GM06990 (cell line): ENCODE data around the gene PLXNA2.

Experiments used
- DNase-seq: peaks from one replicate; pipeline ENCODE4 v3.0.0-alpha.2; 2011; ENCODE audit not compliant: insufficient read length; ENCODE audit errors: extremely low read depth
- H3K27me3 ChIP-seq: replicated peaks from 2 replicates; pipeline ENCODE4 v1.6.0; 2011; ENCODE audit warnings: low read length; ENCODE audit not compliant: control insufficient read depth, insufficient read depth
- H3K36me3 ChIP-seq: 2 replicates; pipeline ENCODE4 v1.5.1; 2011; ENCODE audit warnings: low read length; ENCODE audit not compliant: control insufficient read depth, insufficient read depth
- H3K4me3 ChIP-seq: replicated peaks from 2 replicates; pipeline ENCODE4 v1.5.1; 2011; ENCODE audit warnings: low read depth, mild to moderate bottlenecking, control low read depth, low read length
- TF ChIP-seq, protein P1 (sequence below): IDR thresholded peaks from 2 replicates; pipeline ENCODE4 v1.5.1; 2011; ENCODE audit warnings: low read length, control low read depth, mild to moderate bottlenecking, inconsistent platforms; ENCODE audit not compliant: insufficient read depth, poor library complexity, severe bottlenecking

PLXNA2 gene

DNA sequence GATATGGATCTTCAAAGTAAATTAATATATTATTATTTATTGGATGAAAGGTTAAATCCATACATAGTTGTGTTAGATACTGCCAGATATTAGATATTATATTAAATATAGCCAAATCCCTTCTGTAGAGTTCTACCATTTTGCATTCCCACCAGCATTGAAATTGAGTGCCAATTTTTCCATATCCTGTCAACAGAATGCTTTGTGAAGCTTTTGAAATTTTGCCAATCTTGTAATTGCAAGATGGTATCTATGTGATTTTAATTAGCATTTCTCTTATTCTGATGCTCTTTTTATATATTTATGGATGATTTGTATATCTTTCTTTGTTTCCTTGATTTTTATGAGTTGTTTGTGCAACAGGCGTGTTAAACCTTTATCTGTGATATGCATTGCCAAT is 266.3 kb downstream of the PLXNA2 start:
- Histone ChIP-seq H3K36me3 (no peaks in the 10 kb centered on the region), H3K4me3 (no peak overlapping the region), H3K27me3 (no peaks in the 10 kb centered on the region)
- TF ChIP-seq, protein P1, sequence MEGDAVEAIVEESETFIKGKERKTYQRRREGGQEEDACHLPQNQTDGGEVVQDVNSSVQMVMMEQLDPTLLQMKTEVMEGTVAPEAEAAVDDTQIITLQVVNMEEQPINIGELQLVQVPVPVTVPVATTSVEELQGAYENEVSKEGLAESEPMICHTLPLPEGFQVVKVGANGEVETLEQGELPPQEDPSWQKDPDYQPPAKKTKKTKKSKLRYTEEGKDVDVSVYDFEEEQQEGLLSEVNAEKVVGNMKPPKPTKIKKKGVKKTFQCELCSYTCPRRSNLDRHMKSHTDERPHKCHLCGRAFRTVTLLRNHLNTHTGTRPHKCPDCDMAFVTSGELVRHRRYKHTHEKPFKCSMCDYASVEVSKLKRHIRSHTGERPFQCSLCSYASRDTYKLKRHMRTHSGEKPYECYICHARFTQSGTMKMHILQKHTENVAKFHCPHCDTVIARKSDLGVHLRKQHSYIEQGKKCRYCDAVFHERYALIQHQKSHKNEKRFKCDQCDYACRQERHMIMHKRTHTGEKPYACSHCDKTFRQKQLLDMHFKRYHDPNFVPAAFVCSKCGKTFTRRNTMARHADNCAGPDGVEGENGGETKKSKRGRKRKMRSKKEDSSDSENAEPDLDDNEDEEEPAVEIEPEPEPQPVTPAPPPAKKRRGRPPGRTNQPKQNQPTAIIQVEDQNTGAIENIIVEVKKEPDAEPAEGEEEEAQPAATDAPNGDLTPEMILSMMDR = no peak
- DNase-seq = no peak

DNA sequence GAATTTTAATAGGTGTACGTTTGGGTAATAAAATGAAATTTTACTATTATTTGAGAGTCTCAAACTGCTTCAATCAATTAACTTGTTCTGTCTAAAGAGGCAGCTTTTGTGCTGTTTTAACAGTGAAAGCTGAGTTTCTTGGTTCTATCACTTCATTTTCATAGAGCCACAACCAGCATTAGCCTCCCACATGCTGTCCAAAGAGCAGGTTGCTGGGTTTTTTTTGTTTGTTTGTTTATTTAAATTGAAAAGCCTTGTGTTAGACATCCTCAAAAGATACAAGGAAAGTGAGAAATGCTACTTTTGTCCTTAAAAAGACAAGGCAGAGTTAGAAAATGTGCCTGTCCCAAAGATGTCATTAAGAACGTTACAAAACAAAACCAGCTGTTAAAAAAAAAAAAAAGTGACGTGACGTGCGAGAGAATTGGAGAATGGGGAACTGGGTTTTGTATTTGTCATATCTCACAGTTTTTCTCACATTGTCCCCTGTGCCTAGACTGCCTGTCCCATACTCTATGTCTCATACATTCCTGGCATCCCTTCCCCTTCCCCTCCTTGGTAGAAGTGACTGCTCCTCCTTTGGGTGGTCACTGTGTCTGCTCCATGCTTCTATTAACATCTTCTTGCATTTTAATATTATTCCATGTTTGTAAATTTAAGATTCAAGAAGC is 270.2 kb downstream of the PLXNA2 start:
- DNase-seq = no peak
- Histone ChIP-seq H3K4me3 (no peak overlapping the region), H3K27me3 (no peaks in the 10 kb centered on the region), H3K36me3 (no peaks in the 10 kb centered on the region)
- TF ChIP-seq, protein P1 = no peak

DNA sequence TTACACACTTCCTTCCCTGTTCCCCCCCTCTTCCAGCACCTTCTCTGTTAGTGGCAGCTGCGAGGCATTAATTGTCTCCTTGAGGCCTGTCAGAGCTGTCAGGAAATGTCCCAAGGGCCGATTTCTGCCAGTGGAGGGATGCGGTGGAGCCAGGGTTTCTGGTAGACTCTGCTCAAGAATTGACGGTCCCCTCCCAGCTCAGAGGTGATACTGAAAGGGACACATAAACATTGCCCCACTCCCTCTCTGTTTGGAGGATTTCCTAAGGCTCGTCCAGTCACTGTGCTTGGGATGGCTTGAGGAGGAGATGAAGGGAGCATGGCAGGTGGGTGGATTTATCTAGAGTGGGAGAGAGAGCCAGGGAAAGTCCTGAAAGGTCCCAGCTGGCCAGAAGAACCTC is 271.8 kb downstream of the PLXNA2 start:
- H3K4me3 ChIP-seq = no peak overlapping the region
- H3K27me3 ChIP-seq = no peaks in the 10 kb centered on the region
- H3K36me3 ChIP-seq = no peaks in the 10 kb centered on the region
- TF ChIP-seq, protein P1 = no peak
- DNase-seq = no peak
